ENCODE data around the gene TLCD2. TPM values are rescaled to one million over a fixed set of nuclear protein-coding genes. Genes with fewer than 3 reads are reported as not detected.

Gene TLCD2
- total and polyA plus RNA-seq, 9 of the 15 experiments (the other 6 are each of a cell fraction or from before 2014, with no cell fraction given): 0.10 to 0.89 (median 0.58) TPM

- no peak for TF ChIP-seq HMGXB4 (CRISPR knock-in tag; IDR thresholded peaks at IDR 0.05)
- TF ChIP-seq SMC3 (conservative IDR thresholded peaks at IDR 0.05; ENCODE audit: insufficient read depth, low read depth, low read length): no peak
- no peak for TF ChIP-seq CBFA2T3 (IDR thresholded peaks at IDR 0.05)
- TF ChIP-seq ZBTB8A (IDR thresholded peaks at IDR 0.05; ENCODE audit: partially characterized antibody): no peak
- TF ChIP-seq BCOR (IDR thresholded peaks at IDR 0.05): no peak
- no peak for TF ChIP-seq RREB1 (CRISPR knock-in tag; IDR thresholded peaks at IDR 0.05)
- no peak for TF ChIP-seq PHTF2 (CRISPR knock-in tag; IDR thresholded peaks at IDR 0.05)
- TF ChIP-seq ATF7 (IDR thresholded peaks at IDR 0.05): peak; percentile 20; the same call in 1 of the 2 replicates
- no peak for TF ChIP-seq KLF16 (IDR thresholded peaks at IDR 0.05)
- TF ChIP-seq ARID2 (IDR thresholded peaks at IDR 0.05): no peak
- TF ChIP-seq KHSRP (IDR thresholded peaks at IDR 0.05): no peak
- no peak for TF ChIP-seq MEF2A (IDR thresholded peaks at IDR 0.05; ENCODE audit: control insufficient read depth, low read depth, low read length)
- TF ChIP-seq CHD4 (IDR thresholded peaks at IDR 0.05; ENCODE audit: insufficient read depth, insufficient replicate concordance, low read depth, low read length, poor library complexity, severe bottlenecking): no peak
- no peak for TF ChIP-seq NONO (IDR thresholded peaks at IDR 0.05; ENCODE audit: low read depth in 2 of 2, low read length in 1 of 2)
- no peak for TF ChIP-seq BRF2 (IDR thresholded peaks at IDR 0.05; ENCODE audit: borderline replicate concordance, insufficient read depth, insufficient read length)
- no peak for TF ChIP-seq ZNF511 (CRISPR knock-in tag; IDR thresholded peaks at IDR 0.05)
- TF ChIP-seq BRD9 (IDR thresholded peaks at IDR 0.05; ENCODE audit: low read depth, partially characterized antibody): no peak
- no peak for TF ChIP-seq BACH1 (tag; IDR thresholded peaks at IDR 0.05)
- TF ChIP-seq ZNF121 (CRISPR knock-in tag; conservative IDR thresholded peaks at IDR 0.05): no peak
- TF ChIP-seq HIVEP1 (CRISPR knock-in tag; IDR thresholded peaks at IDR 0.05): no peak
Observed at GRCh38 chr17:1714980-1715802, 5.0 kb upstream of the TLCD2 start (continued).
